GM21367 (cell line): ENCODE results near the gene PWP1.

Source experiments
- ATAC-seq: cut with Tn5 transposase; IDR thresholded peaks from one replicate; pipeline ENCODE4 v1.9.1; 2021; ENCODE audit not compliant: unreplicated experiment

Gene PWP1

DNA sequence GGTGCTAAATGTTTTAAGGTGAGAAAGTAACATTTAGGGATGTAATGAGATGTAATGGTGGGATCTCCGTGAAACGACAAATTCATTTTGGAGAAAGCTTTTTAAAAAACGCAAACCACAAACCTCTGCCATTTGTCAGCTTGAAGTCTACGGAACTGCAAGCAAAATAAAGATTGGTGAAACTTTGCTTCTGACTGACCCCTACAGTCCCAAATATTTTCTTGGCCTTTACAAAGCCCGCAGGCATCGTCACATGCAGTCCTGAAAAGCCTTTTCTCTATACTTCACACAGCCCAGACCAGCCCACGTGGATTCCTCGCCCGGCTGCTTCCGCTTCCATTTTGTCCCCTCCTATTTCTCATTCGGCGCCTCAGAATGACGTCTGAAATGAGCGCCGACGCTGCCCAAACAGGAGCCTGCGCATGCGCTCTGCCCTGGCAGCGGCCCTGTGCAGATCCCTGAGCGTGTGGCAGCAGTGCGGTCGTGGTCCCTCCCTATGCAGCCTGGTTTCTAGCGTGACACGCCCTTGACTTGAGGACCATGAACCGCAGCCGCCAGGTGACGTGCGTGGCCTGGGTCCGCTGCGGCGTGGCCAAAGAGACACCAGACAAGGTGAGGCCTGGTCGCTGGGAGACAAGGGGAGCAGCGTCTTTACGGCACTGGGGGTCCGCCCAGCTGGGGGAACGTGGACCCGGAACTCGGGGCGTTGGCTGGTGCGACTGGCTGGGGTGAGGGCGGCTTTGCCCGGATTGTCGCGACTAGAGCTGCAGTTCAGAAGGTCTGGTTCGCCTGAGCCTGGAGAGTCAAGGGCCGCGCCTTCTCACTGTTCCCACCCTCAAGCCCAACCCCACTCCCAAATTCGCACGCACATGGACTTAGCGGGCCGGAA lies at the start of gene PWP1:
Gene PWP1, plus strand, starts transcription at position 440 of the 889 bp plus-strand sequence. Its CDS starts 101 bp downstream, at position 541.
- ATAC-seq: peak; percentile 79

DNA sequence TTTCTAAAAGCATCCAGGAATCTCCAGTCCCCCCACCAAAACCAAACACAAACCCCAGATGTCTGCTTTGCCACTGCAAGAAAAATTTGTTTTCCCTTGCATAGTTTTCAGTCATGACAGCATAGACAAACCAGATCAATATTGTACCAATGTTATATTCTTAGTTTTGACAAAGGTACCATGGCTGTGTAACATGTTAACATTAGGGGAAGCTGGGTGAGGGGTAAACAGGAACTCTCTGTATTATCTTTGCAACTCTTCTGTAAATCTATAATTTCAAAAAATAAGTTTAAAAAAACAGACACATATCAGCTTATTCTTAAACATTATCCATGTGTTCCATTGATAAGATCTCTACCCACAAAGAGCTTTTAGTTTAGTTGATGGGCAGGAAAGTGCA lies 44.4 kb upstream of the PWP1 start:
- ATAC-seq: no peak

DNA sequence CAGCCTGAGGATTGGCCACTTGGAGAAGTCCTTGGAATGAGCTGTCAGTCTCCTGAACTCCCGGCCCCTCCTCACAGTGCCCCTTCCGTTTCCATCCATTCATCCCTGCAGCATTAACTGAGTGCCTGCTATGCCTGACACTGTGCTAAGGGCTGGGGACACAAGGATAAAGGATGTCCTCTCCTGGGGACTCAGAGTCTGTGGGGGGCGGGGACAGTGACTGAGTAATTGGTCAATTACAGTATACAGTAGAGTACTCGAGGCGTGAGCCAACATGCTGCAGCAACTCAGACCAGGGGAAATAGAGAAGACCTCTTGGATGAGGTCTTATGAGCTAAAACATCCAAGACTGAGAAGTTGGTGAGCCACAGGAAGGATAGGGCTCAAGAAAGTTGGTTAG lies 43.4 kb upstream of the PWP1 start:
- ATAC-seq: no peak

DNA sequence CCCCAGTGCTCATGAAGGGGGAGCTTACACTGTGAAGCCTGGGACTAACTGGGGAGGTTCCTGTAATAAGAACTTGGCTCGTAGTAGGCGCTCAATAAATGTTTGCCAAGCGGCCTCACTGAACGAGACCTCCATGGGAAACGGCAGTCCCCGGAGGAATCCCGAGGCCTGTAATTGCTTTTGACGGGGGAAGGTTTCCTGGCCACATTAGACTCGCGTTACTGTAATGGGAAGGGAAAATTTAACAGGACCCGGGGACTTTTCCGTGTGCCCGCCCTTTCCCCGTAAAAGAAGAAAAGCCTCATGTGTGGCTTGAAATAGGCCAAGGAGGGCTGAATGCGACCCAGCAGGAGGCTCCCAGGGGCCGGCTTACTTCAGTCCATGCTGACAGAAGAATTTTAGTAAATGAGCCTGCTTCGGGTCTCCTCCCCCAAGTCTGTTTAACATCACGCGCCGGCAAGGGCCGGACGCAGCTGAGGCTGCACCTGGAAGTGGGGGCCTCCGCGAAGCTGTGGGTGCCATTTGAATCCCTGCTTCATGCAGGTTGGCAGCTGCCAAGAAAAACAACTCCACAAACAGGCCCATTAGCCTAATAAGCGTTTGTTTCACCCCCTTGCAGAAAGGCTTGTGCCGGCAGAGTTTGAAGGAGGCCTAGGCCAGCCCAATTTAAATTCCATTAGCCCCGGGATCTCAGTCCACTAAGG lies 39.8 kb upstream of the PWP1 start:
- ATAC-seq: no peak

DNA sequence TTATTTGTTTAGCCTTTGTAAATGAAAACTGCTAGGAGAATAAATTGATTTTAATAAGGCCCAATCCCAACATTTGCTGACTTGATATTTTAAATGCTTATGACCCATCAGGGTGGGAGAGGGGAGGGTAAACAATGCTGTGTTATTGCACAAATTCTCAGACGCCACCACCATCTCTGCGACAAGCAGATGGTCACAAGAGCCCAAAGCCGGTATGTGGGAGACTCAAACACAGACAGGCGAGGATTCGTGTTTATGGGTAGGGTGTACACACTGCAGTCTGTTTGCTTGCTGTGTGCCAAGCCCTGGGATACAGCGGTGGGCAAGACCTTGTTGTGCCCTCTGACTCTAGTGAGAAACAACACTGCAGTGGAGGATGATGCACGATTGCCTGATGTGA lies 39.2 kb upstream of the PWP1 start:
- no peak for ATAC-seq

DNA sequence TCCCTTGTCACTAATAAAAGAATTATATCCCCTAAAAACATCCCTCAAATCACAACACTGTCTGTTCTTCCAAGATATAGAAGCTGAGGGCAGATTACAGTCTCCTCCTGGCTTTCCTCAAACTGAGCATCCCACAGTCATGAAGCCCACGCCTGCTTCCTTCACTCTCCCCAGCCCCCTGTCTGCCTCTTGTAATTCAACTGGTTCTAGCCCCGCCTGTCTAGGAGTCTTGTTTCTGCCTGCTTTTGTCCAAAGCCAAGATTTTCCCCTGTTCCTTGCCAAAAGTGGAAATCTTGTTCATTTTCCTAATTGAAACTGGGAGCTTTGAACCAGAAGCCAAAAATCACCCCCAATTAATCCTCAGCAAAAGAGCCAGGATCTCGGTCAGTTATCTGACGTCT lies 35.9 kb upstream of the PWP1 start:
- no peak for ATAC-seq

DNA sequence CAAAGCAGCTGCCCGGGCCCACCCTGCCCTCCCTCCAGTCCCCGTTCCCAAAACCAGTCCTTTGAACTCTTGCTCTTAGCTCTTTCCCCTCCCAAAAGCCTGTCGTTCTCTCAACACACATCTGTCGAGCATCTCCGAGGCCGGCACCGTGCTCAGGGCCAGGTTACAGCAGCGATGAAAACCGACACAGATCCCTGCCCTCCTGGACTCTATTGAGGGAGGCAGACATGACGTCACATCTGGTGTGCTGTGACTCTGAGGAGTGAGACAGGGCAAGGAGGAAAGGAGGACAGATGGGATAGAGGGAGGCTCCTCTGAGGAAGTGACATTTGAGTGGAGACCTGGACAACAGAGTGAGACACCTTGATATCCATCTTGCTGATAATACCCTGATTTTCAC lies 34.6 kb upstream of the PWP1 start:
- ATAC-seq: no peak

DNA sequence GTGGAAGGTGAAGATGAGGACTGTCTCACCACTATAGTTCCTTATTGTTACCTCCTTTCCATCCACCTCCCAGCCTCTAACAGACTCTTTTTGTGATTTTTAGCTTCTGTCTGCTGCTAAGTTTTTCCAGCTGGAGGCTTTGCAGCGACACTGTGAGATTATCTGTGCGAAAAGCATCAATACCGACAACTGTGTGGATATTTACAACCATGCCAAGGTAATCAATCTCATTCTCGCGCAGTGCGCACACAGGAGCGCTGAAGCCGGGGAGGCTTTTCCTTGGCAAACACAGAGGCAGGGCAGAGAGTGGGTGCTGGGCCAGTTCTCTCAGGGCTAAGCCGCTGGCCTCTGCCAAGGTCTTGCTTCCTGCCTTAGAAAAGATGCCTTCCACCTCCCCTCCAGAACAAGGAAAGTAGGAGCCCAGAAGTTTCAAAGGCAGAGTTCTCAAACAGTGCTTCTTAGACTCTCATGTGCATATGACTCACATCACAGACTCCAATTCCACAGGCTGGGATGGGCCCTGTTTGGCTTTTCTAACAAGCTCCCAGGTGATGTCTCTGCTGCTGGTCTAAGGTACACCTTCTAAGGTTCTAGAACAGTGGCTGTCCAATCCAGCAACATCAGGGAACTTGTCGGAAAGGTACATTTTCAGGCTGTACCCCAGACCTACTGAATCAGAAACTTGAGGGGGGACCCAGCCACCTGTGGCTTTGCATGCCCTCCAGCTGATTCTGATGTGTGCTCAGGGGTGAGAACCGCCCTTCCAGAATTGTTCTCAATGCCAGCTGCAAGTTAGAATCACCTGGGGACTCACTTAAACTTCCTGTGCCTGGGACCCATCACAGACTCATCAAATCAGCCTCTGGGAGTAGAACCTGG lies 33.8 kb upstream of the PWP1 start:
- no peak for ATAC-seq

DNA sequence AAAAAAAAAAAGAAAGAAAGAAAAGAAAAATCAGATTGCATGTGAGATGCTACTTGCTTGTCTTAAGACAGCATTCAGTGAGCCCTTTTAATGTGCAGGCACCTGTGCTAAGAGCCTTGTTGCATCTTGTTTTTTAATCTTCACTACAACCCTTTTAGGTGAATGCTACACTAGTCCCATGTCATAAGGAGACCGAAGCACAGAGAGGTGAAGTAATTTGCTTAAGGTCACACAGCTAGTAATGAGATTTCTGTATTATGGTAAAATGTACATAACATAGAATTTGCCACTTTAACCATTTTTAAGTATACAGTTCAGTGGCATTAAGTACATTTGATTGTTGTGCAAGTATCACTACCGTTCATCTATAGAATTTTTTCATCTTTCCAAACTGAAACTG lies 32.1 kb upstream of the PWP1 start:
- ATAC-seq: no peak

DNA sequence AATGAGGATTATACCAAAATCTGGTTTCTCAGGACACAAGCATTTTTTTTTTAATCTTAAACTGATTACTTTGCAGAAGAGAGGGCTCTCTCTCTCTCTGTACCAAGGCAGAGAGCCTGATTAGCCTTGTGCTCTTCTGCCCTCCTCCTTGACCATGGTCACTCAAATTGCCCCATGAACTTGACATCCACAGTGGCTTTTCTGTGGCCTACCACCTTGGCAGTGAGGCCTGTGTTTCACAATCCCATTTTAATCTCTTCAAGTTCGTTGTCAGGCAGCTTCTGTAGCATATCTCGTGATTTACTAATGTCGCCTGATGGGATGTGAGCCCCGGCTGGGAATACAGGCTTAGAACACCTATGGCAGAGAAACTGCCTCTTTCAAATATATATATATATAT lies 30.7 kb upstream of the PWP1 start:
- ATAC-seq: no peak

DNA sequence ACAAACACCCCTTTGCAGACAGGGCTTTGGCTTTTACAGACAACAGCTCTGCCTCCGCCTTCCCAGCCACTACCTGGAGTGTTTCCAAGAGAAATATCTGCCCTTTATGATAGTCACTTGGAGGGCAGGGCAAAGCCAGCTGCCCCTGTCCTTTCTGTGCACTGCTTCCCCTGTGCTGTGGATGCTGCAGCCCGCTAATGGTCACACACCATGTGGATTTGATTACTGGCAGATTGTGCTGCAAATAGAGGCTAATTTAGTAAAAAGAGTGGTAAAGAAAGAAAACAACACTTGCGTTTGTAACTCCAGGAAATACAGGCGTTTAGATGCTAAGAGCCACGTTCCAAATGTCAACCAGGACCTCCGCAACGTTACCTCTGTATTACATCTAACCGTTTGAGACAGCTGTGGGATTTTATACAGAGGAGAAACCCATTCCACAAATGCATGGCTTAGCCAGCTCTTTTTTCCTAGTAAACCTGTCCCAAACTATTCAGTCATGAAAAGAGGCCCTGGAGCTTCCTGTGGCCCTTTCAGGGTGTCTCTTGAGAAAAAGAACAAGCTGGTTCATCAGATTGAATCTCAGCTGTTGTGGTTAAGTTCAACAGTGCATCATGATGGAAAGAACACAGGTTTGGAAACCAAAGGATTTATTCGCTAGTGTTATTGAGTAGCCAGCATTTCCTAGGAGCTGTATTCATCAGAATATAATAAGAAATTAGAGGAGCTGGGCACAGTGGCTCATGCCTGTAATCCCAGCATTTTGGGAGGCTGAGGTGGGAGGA lies 30.1 kb upstream of the PWP1 start:
- no peak for ATAC-seq

DNA sequence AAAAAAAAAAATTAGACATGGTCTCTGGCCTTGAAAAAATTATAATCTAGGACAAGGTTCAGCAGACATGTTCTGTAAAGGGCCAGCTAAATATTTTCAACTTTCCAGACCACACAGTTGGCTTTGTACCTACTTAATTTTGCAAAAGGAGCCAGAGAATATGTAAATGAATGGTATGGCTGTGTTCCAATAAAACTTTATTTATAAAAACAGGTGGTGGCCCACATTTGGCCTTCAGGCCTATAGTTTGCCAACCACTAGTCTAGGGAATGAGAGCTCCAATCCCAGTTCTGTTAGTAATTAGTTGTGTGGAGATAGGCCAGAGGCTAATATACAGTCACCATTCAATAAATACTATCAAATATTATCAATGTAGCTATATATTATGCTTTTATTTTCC lies 29.3 kb upstream of the PWP1 start:
- no peak for ATAC-seq

DNA sequence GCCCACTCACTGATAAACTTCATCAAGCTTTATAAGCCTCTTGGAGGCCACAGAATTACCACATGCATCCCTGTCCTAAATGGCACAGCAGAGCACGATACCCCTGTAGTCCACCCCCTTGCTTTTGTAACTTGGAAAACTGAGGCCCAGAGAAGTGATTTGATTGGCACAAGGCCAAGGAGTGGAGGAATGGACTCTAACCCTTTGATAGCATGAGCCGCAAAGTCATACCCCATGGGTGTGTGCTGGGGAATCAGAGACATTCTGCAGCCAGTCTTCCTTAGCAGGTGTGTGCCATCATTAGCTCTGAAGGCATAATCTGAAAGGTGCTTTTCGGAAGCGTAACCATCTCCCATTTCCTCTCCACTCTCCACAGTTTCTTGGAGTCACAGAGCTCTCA lies 28.5 kb upstream of the PWP1 start:
- no peak for ATAC-seq

DNA sequence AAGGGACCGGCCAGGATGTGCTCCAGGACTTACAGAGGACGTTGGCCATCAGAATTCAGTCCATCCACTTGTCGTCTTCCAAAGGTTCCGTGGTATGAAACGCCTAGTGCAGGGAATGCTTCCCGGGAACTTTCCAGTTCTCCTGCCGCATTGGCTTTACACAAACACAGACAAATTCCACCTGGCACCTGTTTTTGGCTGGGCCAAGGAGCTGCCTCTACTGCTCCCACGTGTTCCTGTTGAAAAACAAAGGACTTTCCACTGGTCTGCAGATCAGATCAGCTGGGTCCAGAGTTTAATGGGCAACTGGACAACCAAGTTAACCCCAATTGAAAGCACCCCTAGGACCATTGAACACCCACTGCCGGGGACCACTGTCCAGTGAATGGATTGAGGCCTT lies 28.0 kb upstream of the PWP1 start:
- no peak for ATAC-seq

DNA sequence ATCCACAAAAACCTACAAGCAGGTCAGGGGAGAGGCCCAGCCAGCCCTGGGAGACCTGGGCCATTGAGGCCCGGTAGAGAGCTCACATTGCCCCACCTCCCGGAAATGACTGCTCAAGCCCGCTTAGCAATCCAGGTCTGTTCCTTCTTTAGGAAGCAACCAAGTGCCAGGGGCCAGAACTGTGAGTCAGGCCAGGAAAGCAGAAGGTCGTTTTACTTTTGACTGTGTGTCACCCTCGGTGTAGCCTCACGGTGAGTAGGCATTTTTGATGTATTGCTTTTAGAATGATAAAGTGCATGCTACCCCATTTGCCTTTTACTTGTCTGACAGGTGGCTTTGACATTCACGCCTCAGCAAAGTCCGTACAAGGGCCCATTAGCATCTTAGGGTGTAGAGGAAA lies 25.4 kb upstream of the PWP1 start:
- ATAC-seq: no peak

DNA sequence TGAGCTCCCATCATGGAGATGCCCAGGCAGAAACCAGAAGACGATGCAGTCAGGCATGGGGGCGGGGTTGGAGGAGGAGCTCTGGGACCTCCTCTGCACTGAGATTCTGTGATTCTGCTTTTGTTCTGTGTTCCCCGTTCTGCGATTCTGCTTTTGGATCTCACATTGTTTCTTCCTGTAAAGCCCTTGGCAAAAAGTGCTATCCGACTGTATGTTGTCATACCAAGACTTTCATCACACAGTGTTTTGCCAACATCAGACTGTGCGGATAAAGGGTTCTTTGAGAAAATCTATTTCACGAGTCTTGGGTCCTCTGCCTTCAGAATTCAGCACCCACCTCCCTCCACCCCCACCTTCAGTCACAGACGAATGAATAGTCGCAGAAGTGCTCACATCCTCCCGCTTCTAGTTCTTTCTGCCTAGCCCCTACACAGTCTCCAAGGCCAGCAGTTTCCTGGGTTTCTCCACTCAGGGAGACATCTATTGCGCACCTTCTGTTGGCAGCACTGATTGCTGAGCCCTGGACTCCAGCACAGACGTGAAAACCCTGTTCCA lies 24.7 kb upstream of the PWP1 start:
- ATAC-seq: no peak

DNA sequence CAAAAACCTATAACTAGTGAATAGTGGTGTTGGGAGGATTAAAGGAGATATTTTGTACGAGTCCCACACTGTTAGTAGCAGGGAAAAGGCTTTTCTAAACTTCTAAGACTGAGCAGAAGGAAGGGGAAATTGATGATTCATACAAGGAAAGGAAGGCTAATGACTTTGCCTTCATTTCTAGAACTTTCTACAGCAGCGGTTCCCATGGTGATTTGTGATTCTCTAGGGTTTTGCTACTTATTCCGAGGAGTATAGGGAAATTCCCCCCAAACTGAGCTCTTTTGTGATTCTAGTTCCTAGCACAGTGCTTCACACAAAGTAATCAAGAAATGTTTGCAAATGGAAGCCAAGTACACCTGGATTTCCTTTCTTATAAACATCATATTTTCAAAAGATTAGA lies 23.8 kb upstream of the PWP1 start:
- no peak for ATAC-seq

DNA sequence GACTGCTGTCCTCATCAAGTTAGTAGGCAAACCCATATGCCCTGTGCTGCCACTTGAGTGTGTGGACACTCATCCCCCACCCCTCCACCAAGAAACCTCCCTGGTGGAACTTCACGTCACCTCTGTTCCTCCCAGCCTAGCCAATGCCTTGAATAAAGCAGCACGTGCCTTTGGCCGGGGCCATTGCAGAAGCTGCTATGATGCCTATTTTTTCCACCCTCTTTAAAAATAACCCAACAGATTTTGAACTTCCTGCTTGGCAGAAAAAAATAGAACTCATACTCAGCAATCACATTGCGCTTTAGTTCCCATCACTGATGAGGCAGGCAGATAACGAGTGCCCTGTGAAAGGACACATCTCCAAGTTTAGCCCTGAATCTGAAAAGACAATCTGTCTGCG lies 23.1 kb upstream of the PWP1 start:
- no peak for ATAC-seq

DNA sequence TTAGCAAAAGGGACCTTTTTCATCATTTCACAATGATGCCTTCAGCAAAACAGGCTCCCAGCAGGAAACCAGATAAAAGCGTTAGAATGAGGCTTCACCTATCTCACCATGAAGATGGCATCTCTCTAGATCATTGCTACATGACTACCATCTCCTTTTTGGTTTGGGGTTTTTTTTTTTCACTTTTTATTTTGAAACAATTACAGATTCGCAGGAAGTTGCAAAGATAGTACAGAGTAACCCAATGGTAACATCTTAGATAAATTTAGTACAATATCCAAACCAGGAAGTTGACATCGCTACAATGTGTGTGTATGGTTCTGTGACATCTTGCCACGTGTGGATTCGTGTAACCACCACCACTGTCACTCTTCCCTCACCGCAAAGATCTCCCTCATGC lies 22.3 kb upstream of the PWP1 start:
- no peak for ATAC-seq

DNA sequence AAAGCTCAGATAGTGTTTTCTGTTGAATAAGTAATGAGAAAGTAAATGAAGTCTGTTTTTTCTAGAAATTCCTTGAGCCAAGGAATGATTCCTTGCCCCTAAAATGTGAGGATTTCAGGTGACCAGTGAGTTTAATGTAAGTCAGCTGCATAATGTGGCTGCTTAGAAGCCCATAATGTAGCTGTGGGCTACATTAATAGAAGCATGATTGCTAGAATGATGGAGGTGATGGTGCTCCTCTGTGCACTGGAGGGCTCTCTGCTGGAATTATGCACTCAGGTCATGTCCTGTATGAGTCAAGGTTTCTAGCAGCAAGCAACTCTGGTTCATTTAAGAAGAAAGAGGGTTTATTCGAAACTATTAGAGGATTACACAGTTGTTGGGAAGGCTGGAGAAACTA lies 19.6 kb upstream of the PWP1 start:
- no peak for ATAC-seq
